ENCODE measurements around the gene ZBTB43.

Gene ZBTB43

DNA sequence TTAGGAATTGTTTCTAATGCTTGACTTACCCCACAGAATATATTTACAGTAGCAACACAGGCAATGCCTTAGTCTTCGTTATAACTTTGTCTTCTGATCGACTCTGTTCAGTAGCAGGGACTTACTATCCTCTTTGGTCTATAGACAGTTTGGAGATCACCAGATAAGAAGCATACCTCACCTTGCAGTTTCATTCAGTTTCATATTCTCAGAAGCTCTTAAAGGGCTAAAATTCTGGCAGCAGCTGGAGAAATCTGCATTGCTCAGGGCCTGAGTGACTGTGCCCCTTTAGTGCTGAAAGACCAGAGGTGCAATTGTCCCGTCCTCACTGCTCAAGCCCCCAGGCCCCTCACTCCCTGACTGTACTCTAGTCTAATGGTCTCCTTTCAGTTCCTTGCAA, 26.0 kb downstream of the ZBTB43 start:
- no peak for DNase-seq (ENCODE audit: low spot score)

DNA sequence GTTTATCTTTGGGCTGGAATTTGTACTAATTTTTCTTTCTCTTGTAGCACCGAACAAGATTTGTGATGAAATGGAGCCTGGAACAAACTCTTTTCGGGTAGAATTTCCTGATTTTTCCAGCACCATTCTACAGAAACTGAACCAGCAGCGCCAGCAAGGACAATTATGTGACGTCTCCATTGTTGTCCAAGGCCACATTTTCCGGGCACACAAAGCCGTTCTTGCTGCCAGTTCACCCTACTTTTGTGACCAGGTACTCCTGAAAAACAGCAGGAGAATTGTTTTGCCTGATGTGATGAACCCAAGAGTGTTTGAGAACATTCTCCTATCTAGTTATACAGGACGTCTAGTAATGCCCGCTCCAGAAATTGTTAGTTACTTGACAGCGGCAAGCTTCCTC, 27.6 kb downstream of the ZBTB43 start:
- DNase-seq (ENCODE audit: low spot score): no peak

DNA sequence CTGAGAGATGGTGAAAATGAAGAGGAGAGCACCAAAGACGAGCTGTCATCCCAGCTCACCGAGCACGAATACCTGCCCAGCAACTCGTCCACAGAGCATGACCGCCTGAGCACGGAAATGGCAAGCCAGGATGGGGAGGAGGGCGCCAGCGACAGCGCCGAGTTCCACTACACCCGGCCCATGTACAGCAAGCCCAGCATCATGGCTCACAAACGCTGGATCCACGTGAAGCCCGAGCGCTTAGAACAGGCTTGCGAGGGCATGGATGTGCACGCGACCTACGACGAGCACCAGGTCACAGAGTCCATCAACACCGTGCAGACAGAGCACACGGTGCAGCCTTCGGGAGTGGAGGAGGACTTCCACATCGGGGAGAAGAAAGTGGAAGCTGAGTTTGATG, 28.2 kb downstream of the ZBTB43 start:
- no peak for DNase-seq (ENCODE audit: low spot score)

DNA sequence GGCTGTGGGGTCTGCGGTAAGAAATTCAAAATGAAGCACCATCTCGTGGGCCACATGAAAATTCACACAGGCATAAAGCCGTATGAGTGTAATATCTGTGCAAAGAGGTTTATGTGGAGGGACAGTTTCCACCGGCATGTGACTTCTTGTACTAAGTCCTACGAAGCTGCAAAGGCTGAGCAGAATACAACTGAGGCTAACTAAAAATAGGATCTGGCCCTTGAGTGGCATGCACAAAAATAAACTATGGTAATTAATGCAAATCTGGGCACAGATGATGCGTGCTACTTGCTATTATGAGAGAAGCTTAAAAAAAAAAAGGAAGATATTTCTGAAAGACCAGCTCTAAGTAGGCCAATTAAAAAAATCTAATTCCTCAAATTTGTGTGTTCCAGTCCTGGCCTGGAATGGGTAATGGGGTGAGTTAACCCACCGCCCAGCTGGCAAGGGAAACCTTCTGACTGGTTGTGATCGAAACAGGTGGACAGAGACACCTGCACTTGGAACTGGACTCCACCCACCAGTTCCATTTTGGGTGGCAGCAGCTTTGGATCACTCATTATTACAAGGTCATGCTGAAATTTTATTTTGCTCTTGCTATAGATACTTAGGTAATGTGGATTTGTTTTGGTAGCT, 29.0 kb downstream of the ZBTB43 start:
- DNase-seq (ENCODE audit: low spot score): no peak

DNA sequence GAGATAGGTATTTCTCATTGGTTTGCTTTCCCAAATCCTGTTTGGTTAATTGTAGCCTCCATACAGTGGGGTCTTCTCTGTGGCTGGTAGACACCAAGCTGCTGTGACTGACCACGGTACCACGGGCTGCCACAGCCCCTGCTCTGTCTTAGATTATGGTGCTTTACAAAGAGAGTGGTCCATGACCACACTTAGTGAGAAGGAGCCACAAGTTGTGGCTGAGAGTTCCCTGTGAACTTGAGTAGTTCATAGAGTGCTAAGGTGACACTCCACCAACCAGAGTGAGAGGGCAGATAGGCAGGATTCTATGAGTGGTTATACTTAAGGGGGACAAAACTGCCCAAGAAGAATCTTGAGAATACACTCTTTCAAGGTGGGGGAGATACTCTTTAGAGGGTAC, 29.8 kb downstream of the ZBTB43 start:
- DNase-seq (ENCODE audit: low spot score): no peak

DNA sequence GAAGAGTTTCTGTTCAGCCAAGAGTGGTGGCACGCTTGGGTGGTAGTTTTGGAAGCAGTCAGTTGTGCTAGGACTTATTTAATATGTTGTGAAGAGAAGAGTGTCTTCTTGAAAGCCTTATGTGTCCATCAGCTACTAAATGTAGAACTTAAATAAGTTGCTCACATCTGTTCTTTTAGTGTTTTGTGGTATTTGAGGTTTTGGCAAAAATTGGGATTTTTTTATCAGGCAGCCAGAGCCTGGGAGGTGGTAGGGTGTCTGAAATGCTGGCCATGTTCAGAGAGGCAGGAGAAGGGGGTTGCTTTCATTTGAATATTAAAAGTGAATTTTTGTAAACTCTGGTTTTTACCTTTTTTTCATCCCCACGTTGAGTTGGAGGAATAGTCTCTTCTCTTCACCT, 31.4 kb downstream of the ZBTB43 start:
- DNase-seq (ENCODE audit: low spot score): no peak

DNA sequence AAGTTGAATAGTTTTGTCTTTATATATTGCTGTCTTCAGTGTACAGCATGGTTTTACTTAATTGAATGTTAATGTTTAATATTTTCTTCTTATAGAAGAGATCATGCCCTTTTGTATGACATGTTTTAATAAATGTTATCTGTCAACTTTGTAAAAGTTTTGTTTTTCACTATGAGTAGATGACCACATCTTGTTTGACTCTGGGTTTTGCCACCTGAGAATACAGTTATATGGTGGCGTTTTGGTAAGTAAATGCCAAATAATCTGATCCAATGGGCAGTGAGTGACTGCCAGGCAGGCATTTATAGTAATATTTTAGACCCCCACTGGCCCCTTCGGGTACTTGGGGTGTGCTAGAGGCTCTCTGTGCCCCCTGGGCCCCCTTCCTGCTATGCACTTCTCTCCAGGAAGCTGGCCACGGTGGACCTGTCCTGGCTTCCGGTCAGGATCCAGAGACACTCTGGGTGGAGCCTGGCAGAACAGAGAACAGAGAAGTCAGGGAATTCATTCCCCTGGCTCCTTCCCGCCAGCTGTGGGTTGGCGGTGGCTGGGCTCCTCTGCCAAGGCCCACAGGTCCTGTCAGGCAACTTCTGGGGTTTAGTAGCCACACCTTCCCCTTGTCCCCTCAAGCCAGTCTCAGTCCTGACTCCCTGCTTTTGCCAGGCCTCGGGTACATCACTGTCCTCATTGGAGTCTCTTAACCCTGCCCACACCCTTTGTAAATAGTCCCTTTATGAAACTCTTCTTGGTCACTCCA, 33.4 kb downstream of the ZBTB43 start:
- no peak for DNase-seq (ENCODE audit: low spot score)

DNA sequence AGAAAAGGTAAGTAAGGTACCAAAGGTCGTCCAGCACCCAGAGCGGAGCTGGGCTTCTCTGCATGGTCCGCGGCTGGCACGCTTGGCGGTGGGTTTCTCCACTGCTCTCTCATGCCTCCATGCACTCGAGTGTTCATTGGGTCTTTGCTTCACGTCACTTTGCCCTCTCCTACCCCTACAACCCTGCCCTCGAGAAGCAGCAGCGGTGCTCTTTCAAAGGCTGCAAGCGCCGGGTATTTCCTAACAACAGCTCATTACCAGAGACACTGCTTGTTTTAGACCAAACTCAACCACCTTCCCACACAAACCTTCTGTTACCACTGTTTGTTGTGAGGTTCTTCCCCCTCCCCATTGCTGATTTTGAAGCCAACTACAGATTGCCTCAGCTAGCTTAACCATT, 34.1 kb downstream of the ZBTB43 start:
- DNase-seq (ENCODE audit: low spot score): no peak

DNA sequence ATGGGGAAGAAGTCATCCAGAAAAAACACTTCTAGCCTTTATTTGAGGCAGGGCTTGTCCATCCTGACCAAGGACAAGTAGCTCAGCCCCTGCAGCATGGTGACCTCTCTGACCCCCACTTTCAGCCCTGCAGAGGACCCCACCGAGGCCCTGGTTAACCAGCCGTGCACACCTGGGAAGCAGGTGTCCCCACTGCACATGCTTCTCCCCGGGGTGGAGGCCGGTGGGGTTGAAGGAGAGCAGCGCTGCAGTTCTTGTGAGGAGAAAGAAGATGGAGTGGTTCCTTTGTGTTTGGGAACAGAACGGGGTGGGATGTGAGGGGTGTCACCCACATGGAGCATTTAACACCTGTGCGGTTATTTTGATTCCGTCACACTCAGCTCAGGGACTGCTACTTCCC, 34.5 kb downstream of the ZBTB43 start:
- DNase-seq (ENCODE audit: low spot score): no peak

DNA sequence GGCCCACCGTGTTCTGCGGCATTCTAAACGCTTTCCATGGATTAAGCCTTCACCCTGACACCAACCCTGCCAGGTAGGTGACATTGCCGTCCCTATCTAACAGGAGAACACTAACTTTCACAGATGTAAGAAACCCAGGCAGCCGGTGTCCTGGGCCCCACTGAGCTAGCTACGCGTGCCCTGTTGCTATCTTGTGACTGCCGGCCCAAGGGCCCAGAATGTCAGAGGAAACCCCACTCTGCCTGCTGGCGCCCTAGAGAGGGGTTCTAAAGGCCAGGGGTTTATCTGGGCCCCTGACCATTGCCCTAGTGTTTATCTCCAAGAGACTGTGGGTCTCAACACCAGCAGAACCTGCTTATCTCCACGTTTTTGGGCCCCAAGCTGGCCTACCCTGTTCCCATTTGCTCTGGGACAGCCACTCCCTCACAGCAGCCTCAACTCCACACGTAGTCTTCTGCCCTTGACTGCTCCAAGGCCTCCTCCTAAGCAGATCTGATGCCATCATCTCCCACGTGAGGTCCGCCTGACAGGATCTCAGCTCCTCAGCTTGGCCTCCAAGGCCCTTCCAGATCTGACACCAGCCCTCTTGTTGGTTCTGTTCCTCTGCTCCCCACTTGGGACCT, 37.5 kb downstream of the ZBTB43 start:
- DNase-seq (ENCODE audit: low spot score): no peak

DNA sequence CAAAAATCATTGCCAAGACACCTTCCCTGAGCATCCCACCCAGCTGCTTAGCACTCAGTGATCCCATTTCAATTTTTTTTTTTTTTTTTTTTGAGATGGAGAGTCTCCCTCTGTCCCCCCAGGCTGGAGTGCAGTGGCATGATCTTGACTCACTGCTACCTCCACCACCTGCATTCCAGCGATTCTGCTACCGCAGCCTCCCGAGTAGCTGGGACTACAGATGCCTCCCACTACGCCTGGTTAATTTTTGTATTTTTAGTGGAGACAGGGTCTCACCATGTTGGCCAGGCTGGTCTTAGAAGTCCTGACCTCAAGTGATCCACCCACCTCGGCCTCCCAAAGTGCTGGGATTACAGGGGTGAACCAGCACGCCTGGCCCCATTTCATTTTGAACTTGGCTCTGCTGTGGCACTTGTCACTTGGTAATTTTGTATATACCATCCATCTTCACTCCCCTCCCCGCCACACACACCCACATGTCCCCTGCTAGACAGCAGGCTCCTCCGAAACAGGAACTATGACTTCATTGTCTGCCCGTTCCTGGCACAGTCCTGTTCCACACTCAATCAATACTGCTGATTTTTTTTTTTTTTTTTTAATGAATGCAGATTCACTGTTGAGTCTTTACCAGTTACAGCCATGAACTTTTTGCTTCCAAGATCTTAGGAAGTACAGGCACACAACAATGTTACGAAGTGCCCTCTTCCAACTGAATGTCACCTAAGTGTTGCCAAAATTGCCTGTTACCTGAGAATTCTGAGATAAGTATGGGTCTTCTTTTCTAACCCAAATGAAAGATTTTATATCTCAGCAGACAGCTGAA, 38.3 kb downstream of the ZBTB43 start:
- DNase-seq (ENCODE audit: low spot score): no peak

DNA sequence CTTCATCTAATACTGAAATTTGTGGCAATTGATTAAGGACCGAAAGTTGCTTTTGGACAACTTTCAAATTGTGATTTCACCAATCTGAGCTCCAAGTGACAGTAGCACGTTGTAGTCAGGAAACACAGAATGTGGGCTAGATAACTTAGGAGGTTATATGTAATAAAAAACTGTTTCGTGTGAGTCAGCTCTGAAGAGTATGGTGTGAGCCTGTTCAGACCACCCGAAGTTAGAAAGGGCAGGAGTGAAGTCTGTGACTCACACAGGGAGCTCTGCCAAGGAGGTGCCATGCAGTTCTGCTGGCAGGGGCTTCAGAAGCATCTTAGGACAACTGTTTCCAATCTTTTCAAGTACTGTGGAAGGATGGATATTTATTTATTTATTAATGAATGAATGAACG, 39.2 kb downstream of the ZBTB43 start:
- peak; percentile 49 for DNase-seq (ENCODE audit: low spot score)

DNA sequence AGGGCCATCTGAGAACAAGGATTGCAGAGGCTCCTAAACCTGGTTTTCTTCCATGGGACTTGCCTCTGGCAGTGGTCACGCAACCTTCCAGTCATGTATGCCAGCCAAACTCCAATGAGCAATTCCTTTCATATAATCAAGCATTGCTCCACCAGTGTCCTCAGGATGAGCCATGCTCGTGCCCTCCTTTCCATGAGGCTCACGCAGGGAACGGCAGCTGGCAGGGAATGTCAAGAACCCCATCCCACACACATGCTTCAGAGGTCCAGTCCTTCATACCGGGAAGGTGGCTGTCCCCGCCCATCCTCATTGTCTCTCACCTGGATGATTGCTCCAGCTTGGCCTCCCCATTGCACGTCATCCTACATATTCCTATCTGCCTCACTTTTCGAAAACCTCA, 42.2 kb downstream of the ZBTB43 start:
- DNase-seq (ENCODE audit: low spot score): no peak

DNA sequence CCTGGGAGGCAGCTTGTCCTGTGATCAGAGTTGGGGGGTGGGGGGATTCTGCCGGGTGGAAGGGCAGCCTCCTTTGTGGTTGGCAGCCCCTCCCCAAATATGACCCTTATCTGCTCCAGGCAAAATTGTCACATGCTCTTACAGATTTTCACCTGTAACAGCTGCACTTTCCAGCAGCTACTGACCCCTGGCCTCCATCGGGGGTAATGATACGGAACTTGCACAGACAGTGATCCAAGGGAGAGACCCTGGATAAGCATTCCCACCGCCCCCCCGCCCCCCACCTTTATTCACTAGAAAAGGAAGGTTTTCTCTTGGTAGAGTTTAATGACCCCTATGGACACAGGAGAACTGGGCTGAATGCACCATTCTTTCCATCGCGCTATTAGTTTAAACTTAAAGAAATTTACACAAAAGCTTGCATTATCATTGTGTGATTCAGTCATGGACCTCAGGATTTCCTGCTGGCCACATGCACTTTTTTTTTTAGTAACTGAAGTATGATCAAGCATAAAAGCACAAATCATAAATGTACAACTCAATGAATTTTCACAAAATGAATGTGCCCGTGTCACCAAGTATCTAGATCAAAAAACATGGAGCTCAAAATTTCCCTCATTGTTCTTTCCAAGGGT, 44.9 kb downstream of the ZBTB43 start:
- no peak for DNase-seq (ENCODE audit: low spot score)

DNA sequence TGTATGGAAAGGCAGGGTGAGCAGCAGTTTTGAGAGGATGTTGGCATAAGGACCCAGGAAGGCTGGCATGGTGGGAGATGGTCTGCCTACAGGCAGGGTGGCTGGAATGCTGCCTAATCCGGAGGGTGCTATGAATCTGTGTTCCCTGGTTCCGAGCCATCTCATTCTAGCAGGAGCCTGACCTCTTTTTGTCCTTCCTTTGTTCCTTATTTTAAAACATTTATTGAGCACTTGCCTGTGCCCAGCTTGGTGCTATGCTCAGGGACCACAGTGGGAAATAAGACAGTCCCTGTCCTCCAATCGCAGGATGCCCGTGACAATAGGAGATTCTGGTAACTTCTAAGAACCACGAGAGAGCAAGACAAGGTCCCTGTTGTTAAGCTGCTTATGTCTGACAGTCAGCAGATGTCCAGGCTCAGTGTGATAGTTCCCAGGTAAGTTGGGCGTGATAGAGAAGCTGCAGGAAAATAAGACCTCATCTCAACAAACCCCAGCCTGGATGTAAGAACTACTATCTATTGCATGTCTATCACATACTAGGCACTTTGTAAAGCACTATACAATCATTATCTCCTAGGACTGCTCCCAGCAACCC, 46.5 kb downstream of the ZBTB43 start:
- no peak for DNase-seq (ENCODE audit: low spot score)

DNA sequence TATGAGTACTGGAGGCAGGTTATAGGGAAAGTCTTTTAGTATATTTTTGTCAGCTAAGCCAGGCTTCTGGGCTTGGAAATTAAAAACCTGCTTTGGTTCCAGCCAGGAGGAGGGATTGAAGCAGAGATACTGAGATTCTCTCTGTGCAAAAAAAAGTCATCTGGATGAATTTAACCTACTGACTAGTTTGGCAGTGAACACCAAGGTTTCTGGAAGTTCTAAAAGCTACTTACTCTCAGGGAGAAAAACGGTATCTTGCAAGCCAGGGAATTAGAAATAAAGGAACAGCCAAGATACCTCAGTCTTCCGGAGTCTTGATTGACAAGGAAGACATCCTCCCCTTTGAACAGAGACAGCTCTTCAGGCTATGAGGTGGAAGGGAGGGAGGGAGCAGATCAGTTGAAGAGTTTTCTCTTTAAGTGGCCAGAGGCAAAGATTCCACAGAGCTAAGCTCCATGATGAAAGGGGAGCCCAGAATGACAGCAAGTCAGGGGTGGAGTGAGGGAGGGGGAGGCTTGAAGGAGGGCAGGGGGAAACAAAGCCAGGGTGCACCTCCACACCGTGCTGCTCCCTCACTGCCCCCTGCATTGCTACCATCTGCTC, 47.3 kb downstream of the ZBTB43 start:
- no peak for DNase-seq (ENCODE audit: low spot score)

DNA sequence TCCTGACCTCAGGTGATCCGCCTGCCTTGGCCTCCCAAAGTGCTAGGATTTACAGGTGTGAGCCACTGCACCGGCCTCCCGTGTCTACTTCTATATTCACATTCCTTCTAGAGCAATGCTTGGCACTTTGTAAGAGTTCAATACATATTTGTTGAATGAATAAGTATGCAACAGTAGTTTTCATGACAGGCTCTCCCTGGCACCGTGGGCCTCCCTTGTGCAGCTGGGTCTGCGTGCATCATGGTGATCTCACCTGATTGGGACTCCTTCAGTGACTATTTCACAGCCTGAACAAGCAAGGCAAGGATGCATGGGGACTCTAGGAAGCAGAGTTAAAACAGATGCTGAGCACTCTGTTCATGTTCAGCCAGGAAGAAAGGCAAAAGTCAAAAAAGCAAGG, 48.8 kb downstream of the ZBTB43 start:
- peak; percentile 34 for DNase-seq (ENCODE audit: low spot score)

DNA sequence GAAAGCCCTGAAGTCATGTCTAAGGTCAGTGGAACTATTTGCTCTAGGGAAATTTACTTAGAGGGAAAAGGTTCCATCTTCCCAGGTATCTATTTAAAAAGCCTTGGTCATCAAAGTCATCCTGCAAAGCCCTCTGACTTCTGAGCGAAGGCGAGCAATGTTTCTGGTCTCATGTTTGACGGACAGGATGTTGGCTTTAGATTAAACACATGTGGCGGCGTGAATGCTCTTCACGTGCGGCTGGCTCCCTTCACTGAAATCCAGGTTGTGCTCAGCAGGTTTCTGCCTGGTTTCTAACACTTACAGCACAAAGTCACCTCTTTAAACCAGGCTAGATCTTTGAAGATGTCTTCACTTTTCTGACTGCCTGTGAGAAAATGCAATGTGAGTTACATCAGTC, 49.9 kb downstream of the ZBTB43 start:
- DNase-seq (ENCODE audit: low spot score): no peak

DNA sequence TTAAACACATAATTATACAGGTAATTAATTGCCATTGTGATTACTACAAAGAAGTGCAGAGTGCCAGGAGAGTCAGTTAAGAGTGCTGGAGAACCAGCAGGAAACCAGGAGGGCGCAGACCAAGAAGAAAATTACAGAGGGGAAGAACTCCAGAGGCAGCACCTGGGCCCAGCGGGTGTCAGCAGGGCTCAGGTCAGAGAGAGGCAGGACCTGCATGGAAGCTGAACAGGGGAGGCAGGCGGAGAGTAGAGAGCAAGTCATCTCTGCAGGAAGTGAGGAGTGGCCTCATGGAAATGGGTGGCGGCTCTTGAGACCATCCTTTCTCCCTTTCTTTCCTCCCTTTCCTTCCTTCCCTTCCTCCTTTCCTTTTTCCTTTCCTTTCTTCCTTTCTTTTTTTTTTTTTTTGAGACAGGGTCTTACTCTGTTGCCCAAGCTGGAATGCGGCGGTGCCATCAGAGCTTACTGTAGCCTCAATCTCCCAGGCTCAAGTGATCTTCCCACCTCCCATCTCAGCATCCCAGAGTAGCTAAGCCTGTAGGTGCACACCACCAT, 51.6 kb downstream of the ZBTB43 start:
- DNase-seq (ENCODE audit: low spot score): no peak

DNA sequence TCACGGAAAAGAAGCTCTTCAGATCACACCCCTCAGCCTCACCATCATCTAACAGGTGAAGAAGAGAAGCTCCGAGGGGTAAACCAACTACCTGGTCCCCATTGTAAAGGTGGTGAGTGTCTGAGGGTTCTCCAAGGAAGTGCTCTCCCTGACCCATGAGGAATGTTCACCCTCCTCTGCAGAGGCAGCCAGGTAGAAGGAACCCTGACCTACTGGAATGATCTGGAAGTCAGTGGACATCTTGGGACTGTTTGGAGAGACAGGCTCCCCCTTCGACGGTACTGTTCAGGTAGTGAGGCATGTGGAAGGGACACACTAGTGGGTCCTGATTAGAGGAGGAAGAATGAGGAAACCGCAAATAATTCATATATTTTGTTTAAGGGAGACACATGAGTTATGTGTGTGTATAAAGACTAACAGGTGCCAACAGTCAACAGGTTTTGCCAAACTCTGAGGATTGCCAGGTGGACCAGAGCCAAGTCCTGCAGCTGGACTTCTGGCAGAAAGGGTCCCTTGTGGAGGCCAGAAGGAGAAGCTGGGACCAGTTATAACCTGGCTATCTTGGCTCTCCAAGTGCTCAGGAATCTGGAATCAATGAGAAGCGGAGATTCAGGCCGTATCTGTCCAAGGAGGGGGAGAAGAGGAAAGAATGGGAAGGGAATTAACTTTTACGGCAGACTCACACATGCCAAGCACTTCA, 52.6 kb downstream of the ZBTB43 start:
- DNase-seq (ENCODE audit: low spot score): no peak

Measured in AG08396 (cell line).